HepG2 (cell line): Measurements from ENCODE around the gene CD300A. TPM values are rescaled to one million over a fixed set of nuclear protein-coding genes. Genes with fewer than 3 reads are reported as not detected.
A peak's percentile ranks its signal among the peaks of the same experiment; 100 is the strongest.

Experiments used
- ARHGAP35 ChIP-seq: sonication (generic); formaldehyde crosslinking; IDR thresholded peaks from 2 replicates; pipeline ENCODE4 v1.9.0; 2022; ENCODE audit warnings: mild to moderate bottlenecking, inconsistent platforms, moderate library complexity, missing genetic modification reagents, borderline replicate concordance
- CCAR2 ChIP-seq: fragments of 200-400 bp; formaldehyde crosslinking; optimal IDR thresholded peaks from 2 replicates; pipeline ENCODE3; 2018; ENCODE audit warnings: low read depth, mild to moderate bottlenecking, low read length, moderate library complexity
- GATAD1 ChIP-seq: IDR thresholded peaks from 2 replicates; pipeline ENCODE4 v1.6.1; 2016; ENCODE audit warnings: missing genetic modification reagents, missing compliant biosample characterization
- HNF1A ChIP-seq, 2 experiments: sonication (generic) in 1 of 2; formaldehyde crosslinking in 1 of 2; IDR thresholded peaks; 2 replicates each; pipeline versions ENCODE4 v1.4.0 to v1.6.1; 2016 to 2020; ENCODE audit warnings: borderline replicate concordance in 1 of 2, low read depth in 1 of 2, mild to moderate bottlenecking in 1 of 2, missing genetic modification reagents in 1 of 2
- JUND ChIP-seq: sonication (generic); formaldehyde crosslinking; IDR thresholded peaks from 2 replicates; pipeline ENCODE4 v1.8.0; 2022; ENCODE audit warnings: mild to moderate bottlenecking, missing genetic modification reagents
- LCORL ChIP-seq, 2 experiments: fragments of 450-650 bp in 1 of 2; sonication (generic) in 1 of 2; formaldehyde crosslinking in 1 of 2; IDR thresholded peaks; 2 replicates each; pipeline versions ENCODE4 v1.5.0 to v1.6.1; 2017 to 2020; ENCODE audit warnings: antibody characterized with exemption in 1 of 2, missing genetic modification reagents in 1 of 2
- NBN ChIP-seq: fragments of 450-650 bp; conservative IDR thresholded peaks from 2 replicates; pipeline ENCODE4 v1.6.1; 2017
- NFIB ChIP-seq: sonication (generic); formaldehyde crosslinking; IDR thresholded peaks from 2 replicates; pipeline ENCODE4 v1.9.0; 2021; ENCODE audit warnings: missing genetic modification reagents, mild to moderate bottlenecking, borderline replicate concordance
- NFRKB ChIP-seq: fragments of 450-650 bp; IDR thresholded peaks from 2 replicates; pipeline ENCODE4 v1.6.1; 2017
- POGZ ChIP-seq: sonication (generic); formaldehyde crosslinking; IDR thresholded peaks from 2 replicates; pipeline ENCODE4 v1.4.0; 2020; ENCODE audit warnings: mild to moderate bottlenecking, missing genetic modification reagents
- REL ChIP-seq: sonication (generic); formaldehyde crosslinking; conservative IDR thresholded peaks from 2 replicates; pipeline ENCODE4 v1.8.0; 2022; ENCODE audit warnings: mild to moderate bottlenecking, missing genetic modification reagents, moderate library complexity
- RXRA ChIP-seq: sonication (generic); formaldehyde crosslinking; IDR thresholded peaks from 2 replicates; pipeline ENCODE4 v1.5.1; 2020; ENCODE audit warnings: missing genetic modification reagents
- SAP130 ChIP-seq: IDR thresholded peaks from 2 replicates; pipeline ENCODE4 v1.6.1; 2016; ENCODE audit warnings: low read depth
- USF2 ChIP-seq, 2 experiments: sonication (generic) in 1 of 2; formaldehyde crosslinking in 1 of 2; IDR thresholded peaks; 2 replicates each; pipeline versions ENCODE4 v1.5.1 to v1.6.1; 2011 to 2020; ENCODE audit warnings: borderline replicate concordance in 1 of 2, low read depth in 1 of 2, low read length in 1 of 2, mild to moderate bottlenecking in 1 of 2, missing genetic modification reagents in 1 of 2, moderate library complexity in 1 of 2
- ZNF589 ChIP-seq: sonication (generic); formaldehyde crosslinking; conservative IDR thresholded peaks from 2 replicates; pipeline ENCODE4 v1.8.0; 2022; ENCODE audit warnings: mild to moderate bottlenecking, moderate library complexity, missing genetic modification reagents
- ZNF646 ChIP-seq: sonication (generic); formaldehyde crosslinking; IDR thresholded peaks from 2 replicates; pipeline ENCODE4 v1.9.0; 2021; ENCODE audit warnings: mild to moderate bottlenecking, missing genetic modification reagents
- polyA plus RNA-seq, 8 experiments: library from polyadenylated mRNA; depleted of rRNA in 3 of 8; stranded (reverse) in 7 of 8; unstranded in 1 of 8; fragments of >200 nt; fragmentation: Illumina TruSeq in 4 of 8; extraction: Trizol in 4 of 8; gene quantifications; 2 replicates each; pipeline versions ENCODE4 v1.2.1 to v1.2.3, GENCODE V29; 2011 to 2016; ENCODE audit warnings: low read depth in 4 of 8, missing spikeins in 1 of 8, mixed read lengths in 1 of 8; ENCODE audit not compliant: insufficient read depth in 1 of 8
- total RNA-seq, 5 experiments: library from RNA; depleted of rRNA; stranded (reverse); fragments of >200 nt; fragmentation: Illumina TruSeq; extraction: Trizol; gene quantifications; 2 replicates each; pipeline ENCODE4 v1.2.3, GENCODE V29; 2016; ENCODE audit warnings: low read depth in 1 of 5

Gene CD300A
- total and polyA plus RNA-seq, 2 of the 13 experiments (the other 11 are each of a cell fraction or from before 2014, with no cell fraction given) = not detected

GRCh38 chr17:74513987-74514631 is 47.7 kb downstream of the CD300A start (continued):
- TF ChIP-seq ZNF646 (CRISPR knock-in tag) (no peak), POGZ (peak; percentile 17; the same call in 1 of the 2 replicates), NFIB (no peak), USF2 (IDR thresholded peaks at IDR 0.05; ENCODE audit: low read depth, low read length) (peak; percentile 89), USF2 (CRISPR knock-in tag; IDR thresholded peaks at IDR 0.05; ENCODE audit: borderline replicate concordance) (no peak), HNF1A (IDR thresholded peaks at IDR 0.05; ENCODE audit: low read depth) (no peak), HNF1A (CRISPR knock-in tag; IDR thresholded peaks at IDR 0.05; ENCODE audit: borderline replicate concordance) (no peak), GATAD1 (CRISPR knock-in tag) (peak; percentile 66; the same call in 1 of the 2 replicates), JUND (0 out of 2 replicates have a peak, but pooled peaks have one; percentile 14), REL (CRISPR knock-in tag) (no peak), CCAR2 (no peak), RXRA (no peak), SAP130 (CRISPR knock-in tag) (no peak), NBN (peak; percentile 90; the same call in 1 of the 2 replicates), NFRKB (peak; percentile 5; the same call in 1 of the 2 replicates), ARHGAP35 (CRISPR knock-in tag) (no peak), LCORL (IDR thresholded peaks at IDR 0.05) (peak; percentile 83), LCORL (CRISPR knock-in tag; IDR thresholded peaks at IDR 0.05) (no peak), ZNF589 (CRISPR knock-in tag) (no peak)
